HepG2 (cell line): Measurements from ENCODE around the gene MEIS1.

Experiments
- E2F2 ChIP-seq: sonication (generic); formaldehyde crosslinking; IDR thresholded peaks from 2 replicates; pipeline ENCODE4 v1.4.0; 2020; ENCODE audit warnings: missing genetic modification reagents, borderline replicate concordance
- NR2C2 ChIP-seq: sonication (generic); formaldehyde crosslinking; IDR thresholded peaks from 2 replicates; pipeline ENCODE4 v1.4.0; 2020; ENCODE audit warnings: missing genetic modification reagents, mild to moderate bottlenecking, moderate library complexity, borderline replicate concordance
- ZKSCAN8 ChIP-seq: IDR thresholded peaks from 2 replicates; pipeline ENCODE4 v1.6.1; 2016; ENCODE audit warnings: borderline replicate concordance, missing genetic modification reagents, missing compliant biosample characterization

DNA sequence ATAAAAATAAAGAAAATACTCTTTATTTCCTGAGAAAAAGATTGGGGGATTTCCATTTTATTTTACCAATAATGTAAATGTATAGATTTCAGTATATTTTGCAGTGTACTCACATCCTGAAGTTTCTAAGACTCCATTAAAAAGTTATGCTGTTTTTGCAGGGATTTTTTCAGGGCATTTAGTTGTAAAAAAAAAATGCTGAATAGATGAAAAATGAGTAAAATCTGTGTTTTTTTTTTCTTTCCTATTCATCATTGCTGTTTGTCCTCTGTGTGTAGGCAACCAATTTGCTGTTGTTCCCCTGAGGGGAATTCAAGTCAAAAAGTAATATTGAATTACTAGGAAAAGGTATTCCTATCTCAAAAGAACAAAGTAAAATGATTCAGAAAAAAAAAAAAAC, 66.3 kb downstream of the MEIS1 start:
- TF ChIP-seq NR2C2 (no peak), ZKSCAN8 (CRISPR knock-in tag) (no peak), E2F2 (CRISPR knock-in tag) (no peak)
